ENCODE results near the gene MTHFD2L.

DNA sequence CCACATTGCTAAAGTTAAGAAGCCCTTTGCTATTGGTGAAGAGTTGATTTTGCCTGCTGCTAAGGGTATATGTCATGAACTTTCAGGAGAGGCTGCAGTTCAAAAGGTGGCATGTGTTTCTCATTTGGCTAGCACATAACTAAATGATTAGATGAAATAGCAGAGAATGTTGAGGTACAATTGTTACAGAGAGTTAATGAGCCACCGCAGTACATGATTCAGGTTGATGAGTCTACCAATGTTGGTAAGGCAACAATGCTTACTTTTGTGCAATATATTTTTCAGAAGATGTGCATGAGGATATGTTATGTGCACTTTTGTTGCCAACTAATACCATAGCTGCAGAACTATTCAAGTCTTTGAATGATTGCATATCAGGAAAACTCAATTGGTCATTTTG is 37.8 kb upstream of the MTHFD2L start:
- no peak for TF ChIP-seq JUN (CRISPR knock-in tag; IDR thresholded peaks at IDR 0.05)
- TF ChIP-seq FOXJ3 (CRISPR knock-in tag; IDR thresholded peaks at IDR 0.05; ENCODE audit: borderline replicate concordance) = no peak
- TF ChIP-seq, protein P1, sequence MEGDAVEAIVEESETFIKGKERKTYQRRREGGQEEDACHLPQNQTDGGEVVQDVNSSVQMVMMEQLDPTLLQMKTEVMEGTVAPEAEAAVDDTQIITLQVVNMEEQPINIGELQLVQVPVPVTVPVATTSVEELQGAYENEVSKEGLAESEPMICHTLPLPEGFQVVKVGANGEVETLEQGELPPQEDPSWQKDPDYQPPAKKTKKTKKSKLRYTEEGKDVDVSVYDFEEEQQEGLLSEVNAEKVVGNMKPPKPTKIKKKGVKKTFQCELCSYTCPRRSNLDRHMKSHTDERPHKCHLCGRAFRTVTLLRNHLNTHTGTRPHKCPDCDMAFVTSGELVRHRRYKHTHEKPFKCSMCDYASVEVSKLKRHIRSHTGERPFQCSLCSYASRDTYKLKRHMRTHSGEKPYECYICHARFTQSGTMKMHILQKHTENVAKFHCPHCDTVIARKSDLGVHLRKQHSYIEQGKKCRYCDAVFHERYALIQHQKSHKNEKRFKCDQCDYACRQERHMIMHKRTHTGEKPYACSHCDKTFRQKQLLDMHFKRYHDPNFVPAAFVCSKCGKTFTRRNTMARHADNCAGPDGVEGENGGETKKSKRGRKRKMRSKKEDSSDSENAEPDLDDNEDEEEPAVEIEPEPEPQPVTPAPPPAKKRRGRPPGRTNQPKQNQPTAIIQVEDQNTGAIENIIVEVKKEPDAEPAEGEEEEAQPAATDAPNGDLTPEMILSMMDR (IDR thresholded peaks at IDR 0.05) = no peak
- TF ChIP-seq CREM (CRISPR knock-in tag; IDR thresholded peaks at IDR 0.05) = no peak
- TF ChIP-seq, protein P2, sequence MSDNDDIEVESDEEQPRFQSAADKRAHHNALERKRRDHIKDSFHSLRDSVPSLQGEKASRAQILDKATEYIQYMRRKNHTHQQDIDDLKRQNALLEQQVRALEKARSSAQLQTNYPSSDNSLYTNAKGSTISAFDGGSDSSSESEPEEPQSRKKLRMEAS (CRISPR knock-in tag; IDR thresholded peaks at IDR 0.05) = no peak
- TF ChIP-seq FOXP1 (CRISPR knock-in tag; IDR thresholded peaks at IDR 0.05; ENCODE audit: borderline replicate concordance) = no peak
- TF ChIP-seq, protein P3, sequence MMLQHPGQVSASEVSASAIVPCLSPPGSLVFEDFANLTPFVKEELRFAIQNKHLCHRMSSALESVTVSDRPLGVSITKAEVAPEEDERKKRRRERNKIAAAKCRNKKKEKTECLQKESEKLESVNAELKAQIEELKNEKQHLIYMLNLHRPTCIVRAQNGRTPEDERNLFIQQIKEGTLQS (CRISPR knock-in tag; conservative IDR thresholded peaks at IDR 0.05) = no peak
- no peak for TF ChIP-seq ZNF138 (CRISPR knock-in tag; conservative IDR thresholded peaks at IDR 0.05)
- TF ChIP-seq MXD4 (CRISPR knock-in tag; IDR thresholded peaks at IDR 0.05; ENCODE audit: borderline replicate concordance) = no peak
- TF ChIP-seq RORB (CRISPR knock-in tag; IDR thresholded peaks at IDR 0.05) = no peak
- TF ChIP-seq, protein P4, sequence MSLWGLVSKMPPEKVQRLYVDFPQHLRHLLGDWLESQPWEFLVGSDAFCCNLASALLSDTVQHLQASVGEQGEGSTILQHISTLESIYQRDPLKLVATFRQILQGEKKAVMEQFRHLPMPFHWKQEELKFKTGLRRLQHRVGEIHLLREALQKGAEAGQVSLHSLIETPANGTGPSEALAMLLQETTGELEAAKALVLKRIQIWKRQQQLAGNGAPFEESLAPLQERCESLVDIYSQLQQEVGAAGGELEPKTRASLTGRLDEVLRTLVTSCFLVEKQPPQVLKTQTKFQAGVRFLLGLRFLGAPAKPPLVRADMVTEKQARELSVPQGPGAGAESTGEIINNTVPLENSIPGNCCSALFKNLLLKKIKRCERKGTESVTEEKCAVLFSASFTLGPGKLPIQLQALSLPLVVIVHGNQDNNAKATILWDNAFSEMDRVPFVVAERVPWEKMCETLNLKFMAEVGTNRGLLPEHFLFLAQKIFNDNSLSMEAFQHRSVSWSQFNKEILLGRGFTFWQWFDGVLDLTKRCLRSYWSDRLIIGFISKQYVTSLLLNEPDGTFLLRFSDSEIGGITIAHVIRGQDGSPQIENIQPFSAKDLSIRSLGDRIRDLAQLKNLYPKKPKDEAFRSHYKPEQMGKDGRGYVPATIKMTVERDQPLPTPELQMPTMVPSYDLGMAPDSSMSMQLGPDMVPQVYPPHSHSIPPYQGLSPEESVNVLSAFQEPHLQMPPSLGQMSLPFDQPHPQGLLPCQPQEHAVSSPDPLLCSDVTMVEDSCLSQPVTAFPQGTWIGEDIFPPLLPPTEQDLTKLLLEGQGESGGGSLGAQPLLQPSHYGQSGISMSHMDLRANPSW (CRISPR knock-in tag; conservative IDR thresholded peaks at IDR 0.05; ENCODE audit: low read depth) = no peak
- no peak for TF ChIP-seq NR3C1 (CRISPR knock-in tag; conservative IDR thresholded peaks at IDR 0.05; ENCODE audit: low read depth)
- TF ChIP-seq, protein P5, sequence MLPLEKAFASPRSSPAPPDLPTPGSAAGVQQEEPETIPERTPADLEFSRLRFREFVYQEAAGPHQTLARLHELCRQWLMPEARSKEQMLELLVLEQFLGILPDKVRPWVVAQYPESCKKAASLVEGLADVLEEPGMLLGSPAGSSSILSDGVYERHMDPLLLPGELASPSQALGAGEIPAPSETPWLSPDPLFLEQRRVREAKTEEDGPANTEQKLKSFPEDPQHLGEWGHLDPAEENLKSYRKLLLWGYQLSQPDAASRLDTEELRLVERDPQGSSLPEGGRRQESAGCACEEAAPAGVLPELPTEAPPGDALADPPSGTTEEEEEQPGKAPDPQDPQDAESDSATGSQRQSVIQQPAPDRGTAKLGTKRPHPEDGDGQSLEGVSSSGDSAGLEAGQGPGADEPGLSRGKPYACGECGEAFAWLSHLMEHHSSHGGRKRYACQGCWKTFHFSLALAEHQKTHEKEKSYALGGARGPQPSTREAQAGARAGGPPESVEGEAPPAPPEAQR (CRISPR knock-in tag; IDR thresholded peaks at IDR 0.05) = no peak
- no peak for TF ChIP-seq SP1 (CRISPR knock-in tag; conservative IDR thresholded peaks at IDR 0.05)
